ENCODE data around the gene ANGPT4. TPM values are rescaled to one million over a fixed set of nuclear protein-coding genes. Genes with fewer than 3 reads are reported as not detected.

The ANGPT4 gene
- total and polyA plus RNA-seq, 10 of the 15 experiments (the other 5 are each of a cell fraction or from before 2014, with no cell fraction given): 0.01 to 0.16 TPM; not detected in 8

- whole genome bisulfite sequencing (ENCODE audit: insufficient coverage, insufficient replicate concordance, low lambda C conversion rate, missing lambda C conversion rate): 66% methylated on average over 4 of the region's 4 CpGs
- RAD21 ChIA-PET (ENCODE audit: unreplicated experiment): no interaction called here
- Histone ChIP-seq H3K9me3 (replicated peaks; ENCODE audit: control insufficient read depth, insufficient read depth, low read length) (no peaks in the 10 kb centered on the region), H3K4me3 (no peak overlapping the region), H2AFZ (ENCODE audit: control insufficient read depth, low read depth, low read length) (no peak overlapping the region), H3K4me2 (ENCODE audit: control insufficient read depth, insufficient read depth) (no peak overlapping the region), H3K79me2 (ENCODE audit: control insufficient read depth, insufficient read depth, low read length) (no peaks in the 10 kb centered on the region), H3K27me3 (replicated peaks in 1 of 2; ENCODE audit: control insufficient read depth in 2 of 2, insufficient read depth in 2 of 2, low read length in 1 of 2) (no peaks in the 10 kb centered on the region), H3K4me1 (ENCODE audit: control insufficient read depth, insufficient read depth, low read length) (no peaks in the 10 kb centered on the region), H4K20me1 (ENCODE audit: control insufficient read depth, insufficient read depth) (no peaks in the 10 kb centered on the region), H3K36me3 (ENCODE audit: control insufficient read depth in 2 of 2, insufficient read depth in 2 of 2, low read length in 1 of 2) (no peaks in the 10 kb centered on the region), H3K27ac (ENCODE audit: control insufficient read depth, insufficient read depth) (no peak overlapping the region), H3K9ac (ENCODE audit: control insufficient read depth, insufficient read depth, low read length) (no peak overlapping the region)
- ATAC-seq: no peak
- intact Hi-C loops (cut with micrococcal nuclease; ENCODE audit: unreplicated experiment) (no loop called here), in situ Hi-C loops (cut with MboI) (no loop called here)
- BruUV-seq (replicated peaks): no TSS peak
- no peak for FAIRE-seq
- POLR2A ChIA-PET: no interaction called here
- SMC1A ChIA-PET (ENCODE audit: uncharacterized antibody, unreplicated experiment): interaction anchor here (1.2 kb wide), 1 partner anchor 11 kb away, joined by 4 read pairs; no protein-coding TSS in a partner anchor
- no peak for DNase-seq (ENCODE audit: low read depth, low spot score)
- CTCF ChIA-PET: interaction anchor here (0.9 kb wide), 1 partner anchor 102 kb away, joined by 3 read pairs; no protein-coding TSS in a partner anchor
- TF ChIP-seq ATF2 (IDR thresholded peaks at IDR 0.05; ENCODE audit: low read length): no peak
- TF ChIP-seq RFX5 (IDR thresholded peaks at IDR 0.05; ENCODE audit: low read depth, low read length): no peak
- TF ChIP-seq SMARCA5 (IDR thresholded peaks at IDR 0.05): no peak
- no peak for TF ChIP-seq CHD2 (IDR thresholded peaks at IDR 0.05; ENCODE audit: borderline replicate concordance, low read depth, low read length)
- TF ChIP-seq CHD1 (IDR thresholded peaks at IDR 0.05; ENCODE audit: low read depth, low read length): no peak
- TF ChIP-seq NR2F1 (conservative IDR thresholded peaks at IDR 0.05): no peak
- no peak for TF ChIP-seq KLF5 (IDR thresholded peaks at IDR 0.05; ENCODE audit: partially characterized antibody)
- no peak for TF ChIP-seq ATF3 (IDR thresholded peaks at IDR 0.05; ENCODE audit: borderline replicate concordance, extremely low read depth, low read depth, low read length)
- TF ChIP-seq BCL3 (IDR thresholded peaks at IDR 0.05; ENCODE audit: borderline replicate concordance, insufficient read depth, low read depth, low read length, poor library complexity, severe bottlenecking): no peak
- TF ChIP-seq MEF2B (IDR thresholded peaks at IDR 0.05; ENCODE audit: partially characterized antibody, poor library complexity, severe bottlenecking): no peak
- TF ChIP-seq SMAD5 (IDR thresholded peaks at IDR 0.05; ENCODE audit: low read depth): no peak
- no peak for TF ChIP-seq E2F8 (IDR thresholded peaks at IDR 0.05; ENCODE audit: low read depth, partially characterized antibody)
- no peak for TF ChIP-seq EP300 (IDR thresholded peaks at IDR 0.05; ENCODE audit: borderline replicate concordance in 1 of 2, control insufficient read depth in 1 of 2, low read depth in 2 of 2, low read length in 2 of 2)
- TF ChIP-seq MAX (IDR thresholded peaks at IDR 0.05; ENCODE audit: low read depth, low read length): no peak
- TF ChIP-seq MYB (IDR thresholded peaks at IDR 0.05; ENCODE audit: borderline replicate concordance, low read depth, low read length): no peak
- no peak for TF ChIP-seq STAT1 (conservative IDR thresholded peaks at IDR 0.05)
These were observed 62.6 kb downstream of the ANGPT4 start for GRCh38 chr20:853406-853996.
